Cerebellar cortex (tissue), 1 donor: Measurements from ENCODE around the gene LNX2.

Experiments used
- DNase-seq: peaks from one replicate; pipeline ENCODE4 v3.0.0-alpha.2; 2015; ENCODE audit warnings: low spot score

The LNX2 gene

GRCh38 chr13:27559719-27560118, 60.6 kb downstream of the LNX2 start:
- no peak for DNase-seq

GRCh38 chr13:27556109-27556508, 64.2 kb downstream of the LNX2 start:
- no peak for DNase-seq

- DNase-seq, result no peak
These were observed 68.8 kb downstream of the LNX2 start for GRCh38 chr13:27551562-27551961.

GRCh38 chr13:27549406-27549981, 70.8 kb downstream of the LNX2 start:
- no peak for DNase-seq

- DNase-seq, result no peak
These were observed 78.1 kb downstream of the LNX2 start for GRCh38 chr13:27542220-27542619.

- DNase-seq, result no peak
These were observed 78.9 kb downstream of the LNX2 start for GRCh38 chr13:27541386-27541785.

GRCh38 chr13:27536361-27537101, 83.8 kb downstream of the LNX2 start:
- DNase-seq, result no peak

- DNase-seq, result no peak
These were observed 84.8 kb downstream of the LNX2 start for GRCh38 chr13:27535546-27535945.

GRCh38 chr13:27534981-27535380, 85.3 kb downstream of the LNX2 start:
- no peak for DNase-seq

GRCh38 chr13:27534108-27534980, 86.0 kb downstream of the LNX2 start:
- no peak for DNase-seq

- peak; percentile 80 for DNase-seq
These were observed 87.1 kb downstream of the LNX2 start for GRCh38 chr13:27533155-27533643.

- no peak for DNase-seq
These were observed 91.4 kb downstream of the LNX2 start for GRCh38 chr13:27528908-27529307.

- DNase-seq, result no peak
These were observed 93.8 kb downstream of the LNX2 start for GRCh38 chr13:27526516-27526915.

- DNase-seq, result peak; percentile 90
These were observed 95.1 kb downstream of the LNX2 start for GRCh38 chr13:27524981-27525975.

GRCh38 chr13:27523346-27524073, 96.8 kb downstream of the LNX2 start:
- peak; percentile 20 for DNase-seq

- no peak for DNase-seq
These were observed 97.5 kb downstream of the LNX2 start for GRCh38 chr13:27522847-27523246.

- no peak for DNase-seq
These were observed 104.2 kb downstream of the LNX2 start for GRCh38 chr13:27516103-27516502.

- DNase-seq, result no peak
These were observed 110.2 kb downstream of the LNX2 start for GRCh38 chr13:27510082-27510481.

GRCh38 chr13:27508802-27509201, 111.5 kb downstream of the LNX2 start:
- no peak for DNase-seq

GRCh38 chr13:27505792-27506191, 114.5 kb downstream of the LNX2 start:
- no peak for DNase-seq

- no peak for DNase-seq
These were observed 115.5 kb downstream of the LNX2 start for GRCh38 chr13:27504868-27505194.
